Astrocyte of the cerebellum (primary cell): ENCODE data around the gene NKPD1.

Experiments
- DNase-seq: peaks from one replicate; pipeline ENCODE4 v3.0.0-alpha.2; 2011; ENCODE audit warnings: low read depth
- H3K4me3 ChIP-seq: 2 replicates; pipeline ENCODE4 v1.5.1; 2011; ENCODE audit warnings: mild to moderate bottlenecking, low read depth, low read length, moderate library complexity
- CTCF ChIP-seq: IDR thresholded peaks from 2 replicates; pipeline ENCODE4 v1.5.1; 2012; ENCODE audit warnings: low read length, low read depth, moderate library complexity, mild to moderate bottlenecking; ENCODE audit errors: missing control alignments
- in situ Hi-C: cut with HindIII; loops from 2 replicates; pipeline ENCODE4 v1.10.0; 2017; ENCODE audit warnings: low sequenced_read_pairs

The NKPD1 gene

GRCh38 chr19:45145270-45146189, 15.3 kb downstream of the NKPD1 start:
- H3K4me3 ChIP-seq: no peak overlapping the region
- no peak for DNase-seq
- TF ChIP-seq CTCF: no peak
- in situ Hi-C loops: no loop called here

GRCh38 chr19:45144431-45145269, 16.1 kb downstream of the NKPD1 start:
- in situ Hi-C loops: no loop called here
- TF ChIP-seq CTCF: no peak
- no peak for DNase-seq
- no peak overlapping the region for H3K4me3 ChIP-seq

- in situ Hi-C loops: no loop called here
- no peak for TF ChIP-seq CTCF
- DNase-seq: no peak
- H3K4me3 ChIP-seq: no peak overlapping the region
Measured at GRCh38 chr19:45142726-45143110, 18.1 kb downstream of the NKPD1 start.

- H3K4me3 ChIP-seq: no peak overlapping the region
- TF ChIP-seq CTCF: no peak
- in situ Hi-C loops: no loop called here
- no peak for DNase-seq
Measured at GRCh38 chr19:45142016-45142725, 18.6 kb downstream of the NKPD1 start.

- no peak for DNase-seq
- in situ Hi-C loops: no loop called here
- no peak for TF ChIP-seq CTCF
Measured at GRCh38 chr19:45141203-45141900, 19.4 kb downstream of the NKPD1 start.

More at GRCh38 chr19:45141203-45141900, 19.4 kb downstream of the NKPD1 start:
- H3K4me3 ChIP-seq: no peak overlapping the region
